Dedifferentiated amniotic fluid mesenchymal stem cell (primary cell): Measurements from ENCODE around the gene ATG4C.

Source experiments
- DNase-seq: peaks from one replicate; pipeline ENCODE4 v3.0.0-alpha.2; 2016; ENCODE audit errors: extremely low spot score

ATG4C gene

DNA sequence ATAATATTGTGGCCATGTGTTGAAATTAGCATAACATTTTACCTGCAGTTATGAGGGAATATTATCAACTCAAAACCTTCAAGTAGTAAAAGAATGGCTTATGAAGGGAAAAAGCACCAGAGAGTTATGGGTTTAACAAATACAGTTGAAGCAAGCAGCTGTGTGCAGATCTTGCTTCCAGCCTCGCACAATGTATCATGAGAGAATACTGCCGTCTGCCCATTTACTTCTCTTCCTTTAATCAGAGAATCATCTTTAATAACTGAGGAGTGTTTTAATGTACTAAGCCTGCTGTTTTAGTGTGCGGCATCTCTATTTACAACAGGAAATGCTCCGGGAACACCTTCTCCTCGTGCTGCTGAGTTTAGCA, 120.9 kb downstream of the ATG4C start:
- no peak for DNase-seq

DNA sequence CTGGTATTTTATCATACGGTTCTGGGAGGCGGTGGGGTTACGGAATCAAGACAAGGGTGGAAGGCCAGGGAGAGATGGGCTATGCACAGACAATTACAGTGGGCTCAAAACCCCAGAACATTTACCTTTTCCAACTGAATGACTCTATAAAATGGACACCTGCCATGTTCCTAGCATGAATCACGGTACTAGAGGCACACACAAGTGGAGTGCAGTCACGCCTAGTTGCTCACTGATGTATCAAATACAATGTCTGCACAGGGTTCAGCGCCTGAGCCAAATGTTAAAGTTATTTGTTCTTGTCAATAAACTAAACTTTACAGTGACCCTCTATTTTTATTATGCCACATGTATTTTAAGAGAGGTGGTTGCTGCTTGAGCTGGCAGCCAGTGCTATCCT, 121.4 kb downstream of the ATG4C start:
- no peak for DNase-seq

DNA sequence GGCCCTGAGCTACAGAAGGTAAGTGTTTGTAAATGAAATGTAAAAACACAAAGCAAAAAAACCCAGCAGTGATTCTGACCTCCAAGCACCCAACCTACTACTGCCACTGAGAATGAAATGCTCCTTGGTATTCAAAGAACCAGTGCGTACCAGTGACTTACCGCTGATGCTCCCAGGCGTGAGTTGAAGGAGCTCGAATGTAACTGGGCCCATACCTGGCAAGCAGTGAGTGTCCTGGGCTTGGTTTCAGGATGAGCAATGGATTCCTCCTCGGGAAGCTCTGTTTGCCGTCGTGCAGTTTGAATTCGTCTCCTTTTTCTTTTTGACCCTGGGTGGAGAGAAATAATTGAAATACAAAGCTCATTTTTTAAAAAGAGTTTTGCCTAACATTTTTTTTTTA, 121.9 kb downstream of the ATG4C start:
- no peak for DNase-seq

DNA sequence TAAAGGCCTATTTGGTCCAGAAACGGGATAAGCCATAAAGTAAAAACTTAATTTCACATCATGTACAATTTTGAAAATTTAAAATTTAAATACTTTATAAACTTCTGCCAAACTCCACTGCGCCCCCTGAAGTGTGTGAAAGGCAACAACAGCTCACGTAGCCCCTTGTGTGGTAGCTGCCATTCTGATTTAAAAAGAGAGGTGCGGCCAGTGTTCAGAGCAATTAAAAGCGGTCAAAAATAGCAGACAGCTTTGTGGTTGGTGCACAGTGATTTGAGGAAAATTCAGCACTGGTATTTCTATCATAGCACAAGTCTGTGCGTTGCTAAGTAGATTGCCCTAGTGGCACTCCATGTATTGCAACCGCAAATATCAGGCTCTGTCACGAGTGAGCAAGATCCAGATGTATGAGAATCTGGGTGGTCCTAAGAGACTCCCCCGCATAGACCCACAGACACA, 122.5 kb downstream of the ATG4C start:
- no peak for DNase-seq

DNA sequence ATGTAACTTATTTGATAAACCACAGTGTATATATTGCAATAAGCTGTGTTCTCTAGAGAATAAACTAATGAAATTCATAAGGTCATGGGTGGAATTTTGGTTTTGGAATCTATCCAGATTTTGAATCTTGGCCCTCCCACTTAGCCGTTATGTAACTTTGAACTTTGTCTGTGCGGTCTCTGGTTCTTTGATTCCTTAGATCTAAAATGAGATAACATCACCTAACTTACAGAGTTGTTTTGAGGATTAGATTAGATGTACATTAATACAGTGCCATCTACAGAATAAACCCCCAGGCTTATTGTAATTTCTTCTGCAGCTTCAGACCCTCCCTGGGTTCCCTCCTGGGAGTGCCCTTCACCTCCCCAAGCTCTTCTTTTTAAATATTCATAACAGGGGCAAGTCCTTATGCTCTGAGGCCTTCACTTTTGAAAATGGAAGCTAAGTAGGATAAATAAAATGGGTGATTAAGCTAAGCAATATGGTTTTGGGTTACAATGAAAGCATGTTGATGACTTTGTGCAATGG, 124.3 kb downstream of the ATG4C start:
- DNase-seq, result no peak

DNA sequence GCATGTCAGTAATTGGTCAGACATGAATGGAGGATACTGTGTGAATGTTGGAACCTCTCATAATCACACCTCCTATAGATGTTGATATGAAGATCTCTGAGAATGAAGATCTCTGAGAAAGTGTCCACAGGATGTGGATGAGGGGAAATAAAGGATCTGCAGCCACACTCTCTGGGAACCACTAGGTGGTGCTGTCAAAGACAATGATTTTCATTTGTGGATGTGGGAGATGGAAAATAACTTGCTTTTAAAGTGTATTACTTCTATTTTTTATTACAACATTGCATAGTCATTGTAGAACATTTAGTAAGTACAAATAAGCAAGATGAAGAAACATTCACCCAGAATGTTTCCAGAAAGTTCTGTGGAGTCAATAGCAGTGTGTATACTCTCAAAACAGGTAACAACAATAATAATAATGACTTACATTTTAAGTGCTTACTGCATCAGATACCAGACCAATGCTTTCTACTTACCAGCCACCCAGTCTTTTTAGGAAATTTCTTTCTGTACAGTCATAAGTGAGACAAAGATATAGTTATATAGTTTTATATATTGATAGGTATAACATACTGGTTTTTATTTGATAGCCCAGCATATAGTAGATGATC, 128.2 kb downstream of the ATG4C start:
- DNase-seq, result peak; percentile 22
